Astrocyte (in vitro differentiated cells and primary cell): ENCODE results near the gene CHD5. TPM values are rescaled to one million over a fixed set of nuclear protein-coding genes. Genes with fewer than 3 reads are reported as not detected.

Source experiments
- DNase-seq: peaks from one replicate; pipeline ENCODE4 v3.0.0-alpha.2; 2010; ENCODE audit warnings: low read depth
- FAIRE-seq: peaks from 2 replicates; lab custom pipeline; 2011; peaks lifted over from hg19 to GRCh38; lab: Jason Lieb, UNC
- H2AFZ ChIP-seq: 2 replicates; pipeline ENCODE4 v1.6.0; 2012; ENCODE audit warnings: low read depth, low read length, inconsistent platforms
- H3K27ac ChIP-seq: 2 replicates; pipeline ENCODE4 v1.5.1; 2011; ENCODE audit warnings: low read depth, low read length, inconsistent platforms
- H3K27me3 ChIP-seq: 2 replicates; pipeline ENCODE4 v1.6.0; 2011; ENCODE audit warnings: low read length, inconsistent platforms; ENCODE audit not compliant: insufficient read depth
- H3K36me3 ChIP-seq: 2 replicates; pipeline ENCODE4 v1.5.1; 2011; ENCODE audit warnings: low read length, inconsistent platforms; ENCODE audit not compliant: insufficient read depth
- H3K4me1 ChIP-seq: 2 replicates; pipeline ENCODE4 v1.5.1; 2011; ENCODE audit warnings: low read length, inconsistent platforms; ENCODE audit not compliant: insufficient read depth
- H3K4me2 ChIP-seq: 2 replicates; pipeline ENCODE4 v1.6.0; 2012; ENCODE audit warnings: low read length, inconsistent platforms
- H3K4me3 ChIP-seq: 2 replicates; pipeline ENCODE4 v1.5.1; 2011; ENCODE audit warnings: low read depth, mild to moderate bottlenecking, low read length, inconsistent platforms; ENCODE audit not compliant: insufficient read depth
- H3K79me2 ChIP-seq: 2 replicates; pipeline ENCODE4 v1.6.0; 2012; ENCODE audit warnings: mild to moderate bottlenecking, low read length, inconsistent platforms; ENCODE audit not compliant: insufficient read depth
- H3K9ac ChIP-seq: 2 replicates; pipeline ENCODE4 v1.6.0; 2012; ENCODE audit warnings: mild to moderate bottlenecking, low read length, inconsistent platforms
- H3K9me3 ChIP-seq: 2 replicates; pipeline ENCODE4 v1.5.1; 2012; ENCODE audit warnings: low read depth, mild to moderate bottlenecking, low read length, inconsistent platforms; ENCODE audit not compliant: insufficient read depth
- H4K20me1 ChIP-seq: 2 replicates; pipeline ENCODE4 v1.6.0; 2012; ENCODE audit warnings: low read length, inconsistent platforms; ENCODE audit not compliant: insufficient read depth
- H3K27ac Mint-ChIP-seq: one replicate; pipeline ENCODE4 v1.8.0; 2021; ENCODE audit warnings: mild to moderate bottlenecking, mixed read lengths; ENCODE audit not compliant: unreplicated experiment
- H3K27me3 Mint-ChIP-seq: one replicate; pipeline ENCODE4 v1.8.0; 2021; ENCODE audit warnings: low read depth, mixed read lengths; ENCODE audit not compliant: unreplicated experiment
- H3K36me3 Mint-ChIP-seq: one replicate; pipeline ENCODE4 v1.8.0; 2021; ENCODE audit warnings: low read depth, mixed read lengths; ENCODE audit not compliant: unreplicated experiment
- H3K4me1 Mint-ChIP-seq: one replicate; pipeline ENCODE4 v1.8.0; 2021; ENCODE audit warnings: low read depth, mixed read lengths; ENCODE audit not compliant: unreplicated experiment
- H3K4me3 Mint-ChIP-seq: one replicate; pipeline ENCODE4 v1.8.0; 2021; ENCODE audit warnings: mild to moderate bottlenecking, moderate library complexity, mixed read lengths; ENCODE audit not compliant: unreplicated experiment
- H3K9me3 Mint-ChIP-seq: one replicate; pipeline ENCODE4 v1.8.0; 2021; ENCODE audit warnings: mild to moderate bottlenecking, mixed read lengths; ENCODE audit not compliant: unreplicated experiment
- CTCF ChIP-seq: IDR thresholded peaks from 2 replicates; pipeline ENCODE4 v1.5.1; 2011; ENCODE audit warnings: low read depth, mild to moderate bottlenecking, inconsistent platforms, low read length, moderate library complexity; ENCODE audit not compliant: insufficient read depth
- EZH2 ChIP-seq: IDR thresholded peaks from 2 replicates; pipeline ENCODE4 v1.6.1; 2012; ENCODE audit warnings: mild to moderate bottlenecking, low read length, inconsistent platforms; ENCODE audit not compliant: insufficient read depth
- total RNA-seq: library from RNA; stranded (reverse); gene quantifications from 2 replicates; pipeline ENCODE4 v1.2.1, GENCODE V29; 2021

Gene CHD5
- total RNA-seq, 1 donor from 2014 or later = 0.18 TPM

- no peaks in the 10 kb centered on the region for H3K9me3 Mint-ChIP-seq
- no peak for FAIRE-seq
- H3K4me3 Mint-ChIP-seq = no peak overlapping the region
- H3K36me3 Mint-ChIP-seq = peaks cover 11% of the 10 kb centered on the region
- peaks cover 8% of the 10 kb centered on the region for H3K36me3 ChIP-seq
- DNase-seq = no peak
- H3K4me1 ChIP-seq = peaks cover 11% of the 10 kb centered on the region
- H3K4me2 ChIP-seq = no peak overlapping the region
- peaks cover 75% of the 10 kb centered on the region for H4K20me1 ChIP-seq
- no peaks in the 10 kb centered on the region for H3K9me3 ChIP-seq
- no peak overlapping the region for H3K4me3 ChIP-seq
- peaks cover 11% of the 10 kb centered on the region for H3K27me3 Mint-ChIP-seq
- H3K9ac ChIP-seq = no peak overlapping the region
- H3K79me2 ChIP-seq = peaks cover 30% of the 10 kb centered on the region
- no peak overlapping the region for H3K27ac ChIP-seq
- no peak overlapping the region for H2AFZ ChIP-seq
- peaks cover 22% of the 10 kb centered on the region for H3K4me1 Mint-ChIP-seq
- peak overlapping the region; percentile 78 for H3K27ac Mint-ChIP-seq
- no peak for TF ChIP-seq EZH2
- TF ChIP-seq CTCF = no peak
- peaks cover 11% of the 10 kb centered on the region for H3K27me3 ChIP-seq
Measured at GRCh38 chr1:6184083-6184783, 4.1 kb upstream of the CHD5 start.

- Histone ChIP-seq H3K4me2 (no peak overlapping the region), H3K9me3 (no peaks in the 10 kb centered on the region), H3K27me3 (peaks cover 16% of the 10 kb centered on the region), H3K4me1 (peaks cover 11% of the 10 kb centered on the region), H2AFZ (no peak overlapping the region), H3K36me3 (peaks cover 5% of the 10 kb centered on the region), H3K4me3 (no peak overlapping the region), H3K79me2 (peaks cover 23% of the 10 kb centered on the region), H3K9ac (no peak overlapping the region), H4K20me1 (peaks cover 74% of the 10 kb centered on the region), H3K27ac (no peak overlapping the region)
- TF ChIP-seq EZH2 (no peak), CTCF (no peak)
- Mint-ChIP-seq H3K9me3 (no peaks in the 10 kb centered on the region), H3K27ac (peak overlapping the region; percentile 78), H3K27me3 (peaks cover 15% of the 10 kb centered on the region), H3K36me3 (peaks cover 7% of the 10 kb centered on the region), H3K4me3 (no peak overlapping the region), H3K4me1 (peaks cover 22% of the 10 kb centered on the region)
- FAIRE-seq (no peak), DNase-seq (no peak)
Measured at GRCh38 chr1:6183520-6183989, 3.4 kb upstream of the CHD5 start.

- Histone ChIP-seq H3K27ac (no peak overlapping the region), H3K9me3 (no peaks in the 10 kb centered on the region), H3K9ac (no peak overlapping the region), H3K4me1 (peaks cover 11% of the 10 kb centered on the region), H3K79me2 (peaks cover 4% of the 10 kb centered on the region), H3K4me3 (no peak overlapping the region), H2AFZ (no peak overlapping the region), H3K36me3 (peaks cover 3% of the 10 kb centered on the region), H4K20me1 (peaks cover 62% of the 10 kb centered on the region), H3K27me3 (peaks cover 36% of the 10 kb centered on the region), H3K4me2 (peak overlapping the region; percentile 39)
- no peak for FAIRE-seq
- H3K9me3 Mint-ChIP-seq = no peaks in the 10 kb centered on the region
- peaks cover 21% of the 10 kb centered on the region for H3K4me1 Mint-ChIP-seq
- peaks cover 18% of the 10 kb centered on the region for H3K27me3 Mint-ChIP-seq
- DNase-seq = no peak
- H3K36me3 Mint-ChIP-seq = peaks cover 3% of the 10 kb centered on the region
- H3K4me3 Mint-ChIP-seq = no peak overlapping the region
- no peak for TF ChIP-seq EZH2
- TF ChIP-seq CTCF = no peak
- no peak overlapping the region for H3K27ac Mint-ChIP-seq
Measured at GRCh38 chr1:6181347-6181770, 1.2 kb upstream of the CHD5 start.
